ENCODE measurements around the gene NCKAP5L.

DNA sequence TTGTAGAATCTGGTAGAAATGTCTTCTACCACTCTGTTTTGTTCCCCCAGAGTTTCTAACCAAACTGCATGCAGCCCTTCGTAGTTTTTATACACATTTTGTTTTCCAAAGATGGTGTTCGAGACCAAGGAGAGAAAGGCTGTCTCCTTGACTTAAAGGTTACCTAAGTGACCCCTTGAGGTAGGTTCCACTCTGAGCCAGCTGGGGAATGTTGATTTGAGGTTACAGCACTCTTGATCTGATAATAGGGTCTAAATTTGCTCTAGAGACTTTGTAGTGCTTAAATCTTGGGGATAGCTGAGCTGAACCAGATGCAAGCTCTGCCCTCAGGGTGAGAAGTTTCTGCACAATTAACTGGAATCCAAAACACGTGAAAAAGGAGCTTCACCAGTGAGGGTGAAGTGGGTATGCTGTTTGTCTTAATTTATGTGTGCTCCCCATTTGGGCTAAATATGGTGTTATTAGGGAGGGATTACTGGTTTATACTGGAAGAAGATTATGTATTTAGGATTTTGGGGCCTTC, 83.8 kb downstream of the NCKAP5L start:
- TF ChIP-seq, protein P1, sequence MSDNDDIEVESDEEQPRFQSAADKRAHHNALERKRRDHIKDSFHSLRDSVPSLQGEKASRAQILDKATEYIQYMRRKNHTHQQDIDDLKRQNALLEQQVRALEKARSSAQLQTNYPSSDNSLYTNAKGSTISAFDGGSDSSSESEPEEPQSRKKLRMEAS (IDR thresholded peaks at IDR 0.05; ENCODE audit: insufficient read depth, insufficient read length): no peak
- TF ChIP-seq POLR2A (IDR thresholded peaks at IDR 0.05; ENCODE audit: low read depth, low read length) (no peak), EZH2 (IDR thresholded peaks at IDR 0.05; ENCODE audit: borderline replicate concordance, low read depth, low read length, severe bottlenecking) (no peak), POLR2AphosphoS5 (IDR thresholded peaks at IDR 0.05; ENCODE audit: insufficient read depth, low read depth, low read length) (no peak), JUN (IDR thresholded peaks at IDR 0.05; ENCODE audit: borderline replicate concordance, insufficient read depth, insufficient read length, low read depth) (no peak), FOS (IDR thresholded peaks at IDR 0.05; ENCODE audit: borderline replicate concordance, insufficient read depth, low read length) (no peak)
- TF ChIP-seq, protein P2, sequence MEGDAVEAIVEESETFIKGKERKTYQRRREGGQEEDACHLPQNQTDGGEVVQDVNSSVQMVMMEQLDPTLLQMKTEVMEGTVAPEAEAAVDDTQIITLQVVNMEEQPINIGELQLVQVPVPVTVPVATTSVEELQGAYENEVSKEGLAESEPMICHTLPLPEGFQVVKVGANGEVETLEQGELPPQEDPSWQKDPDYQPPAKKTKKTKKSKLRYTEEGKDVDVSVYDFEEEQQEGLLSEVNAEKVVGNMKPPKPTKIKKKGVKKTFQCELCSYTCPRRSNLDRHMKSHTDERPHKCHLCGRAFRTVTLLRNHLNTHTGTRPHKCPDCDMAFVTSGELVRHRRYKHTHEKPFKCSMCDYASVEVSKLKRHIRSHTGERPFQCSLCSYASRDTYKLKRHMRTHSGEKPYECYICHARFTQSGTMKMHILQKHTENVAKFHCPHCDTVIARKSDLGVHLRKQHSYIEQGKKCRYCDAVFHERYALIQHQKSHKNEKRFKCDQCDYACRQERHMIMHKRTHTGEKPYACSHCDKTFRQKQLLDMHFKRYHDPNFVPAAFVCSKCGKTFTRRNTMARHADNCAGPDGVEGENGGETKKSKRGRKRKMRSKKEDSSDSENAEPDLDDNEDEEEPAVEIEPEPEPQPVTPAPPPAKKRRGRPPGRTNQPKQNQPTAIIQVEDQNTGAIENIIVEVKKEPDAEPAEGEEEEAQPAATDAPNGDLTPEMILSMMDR (IDR thresholded peaks at IDR 0.05; ENCODE audit: extremely low read depth in 1 of 2, insufficient read depth in 1 of 2, low read depth in 1 of 2, low read length in 2 of 2): no peak
